K562 (cell line): Measurements from ENCODE around the gene HNRNPA3. TPM values are rescaled to one million over a fixed set of nuclear protein-coding genes. Genes with fewer than 3 reads are reported as not detected.

Experiments
- ATAC-seq: fragments of 200-7000 bp; cut with Tn5 transposase; 3 replicates; pipeline ENCODE4 v1.9.1; 2020; ENCODE audit warnings: moderate library complexity
- BruUV-seq: library from RNA; stranded (reverse); fragments of 400-500 nt; replicated peaks from 2 replicates; lab custom pipeline; 2021; lab: Mats Ljungman, UMichigan
- CTCF ChIA-PET: fragments of 300-600 bp; formaldehyde crosslinking; extraction: SDS; loops from one replicate; lab custom pipeline; 2021; ENCODE audit warnings: low intra/inter-chr PET ratio; lab: Yijun Ruan, JAX
- POLR2A ChIA-PET: fragments of 300-600, 350-650 bp; sonication (Branson Sonifier 250); formaldehyde crosslinking; extraction: SDS; loops from one replicate; lab custom pipeline; 2021; ENCODE audit warnings: antibody characterized with exemption, inconsistent platforms; lab: Yijun Ruan, JAX
- DNase-seq, 4 experiments: peaks; one replicate each; pipeline versions ENCODE4 v3.0.0 to v3.0.0-alpha.2; 2011 to 2018; ENCODE audit warnings: low spot score in 3 of 4, mixed read lengths in 3 of 4; ENCODE audit errors: extremely low read depth in 1 of 4
- FAIRE-seq: peaks from 2 replicates; lab custom pipeline; 2011; peaks lifted over from hg19 to GRCh38; lab: Jason Lieb, UNC
- H2AFZ ChIP-seq: 2 replicates; pipeline ENCODE4 v1.6.0; 2011; ENCODE audit warnings: low read depth, low read length, control low read depth, inconsistent platforms
- H3K27ac ChIP-seq: fragments of 200-600 bp; 3 replicates; pipeline ENCODE4 v1.8.0; 2011; ENCODE audit warnings: low read depth, mild to moderate bottlenecking, control low read depth, inconsistent platforms, low read length, moderate library complexity, mixed read lengths; ENCODE audit errors: extremely low read depth
- H3K27me3 ChIP-seq, 2 experiments: fragments of 300-600 bp in 1 of 2; 2 replicates in 1 of 2; 3 replicates in 1 of 2; pipeline versions ENCODE4 v1.6.0 to v1.8.0; 2011; ENCODE audit warnings: inconsistent platforms in 2 of 2, low read length in 2 of 2, mild to moderate bottlenecking in 1 of 2, mixed read lengths in 1 of 2, moderate library complexity in 1 of 2; ENCODE audit not compliant: control insufficient read depth in 2 of 2, insufficient read depth in 2 of 2
- H3K36me3 ChIP-seq: fragments of 300-600 bp; 3 replicates; pipeline ENCODE4 v1.8.0; 2011; ENCODE audit warnings: mild to moderate bottlenecking, low read length, inconsistent platforms; ENCODE audit not compliant: control insufficient read depth, insufficient read depth
- H3K4me1 ChIP-seq, 2 experiments: fragments of 200-600 bp in 1 of 2; replicated peaks in 1 of 2; 2 replicates in 1 of 2; 3 replicates in 1 of 2; pipeline versions ENCODE4 v1.5.1 to v1.8.0; 2011; ENCODE audit warnings: inconsistent platforms in 2 of 2, low read length in 2 of 2, mild to moderate bottlenecking in 1 of 2, mixed read lengths in 1 of 2, moderate library complexity in 1 of 2; ENCODE audit not compliant: control insufficient read depth in 2 of 2, insufficient read depth in 2 of 2
- H3K4me2 ChIP-seq: 2 replicates; pipeline ENCODE4 v1.6.1; 2011; ENCODE audit warnings: low read length, control low read depth, inconsistent platforms, mixed read lengths; ENCODE audit not compliant: insufficient read depth
- H3K4me3 ChIP-seq: fragments of 200-600 bp; sonication (generic), shearing (Covaris generic); 2 replicates; pipeline ENCODE4 v1.5.1; 2016; ENCODE audit warnings: control low read depth, inconsistent platforms
- H3K79me2 ChIP-seq: fragments of 200-600 bp; 3 replicates; pipeline ENCODE4 v1.8.0; 2011; ENCODE audit warnings: low read length, inconsistent platforms; ENCODE audit not compliant: control insufficient read depth, insufficient read depth
- H3K9ac ChIP-seq, 2 experiments: 2 replicates each; pipeline versions ENCODE4 v1.6.0 to v1.6.1; 2011; ENCODE audit warnings: low read depth in 2 of 2, low read length in 2 of 2, control low read depth in 1 of 2, inconsistent platforms in 1 of 2, mild to moderate bottlenecking in 1 of 2, mixed read lengths in 1 of 2; ENCODE audit not compliant: insufficient read depth in 1 of 2
- H3K9me1 ChIP-seq: one replicate; pipeline ENCODE4 v1.6.0; 2011; ENCODE audit warnings: inconsistent platforms, mild to moderate bottlenecking, low read length, moderate library complexity; ENCODE audit not compliant: control insufficient read depth, insufficient read depth
- H3K9me3 ChIP-seq: replicated peaks from 2 replicates; pipeline ENCODE4 v1.5.1; 2011; ENCODE audit warnings: low read depth, low read length, inconsistent platforms; ENCODE audit not compliant: control insufficient read depth, insufficient read depth
- H4K20me1 ChIP-seq: replicated peaks from 2 replicates; pipeline ENCODE4 v1.6.1; 2011; ENCODE audit warnings: low read length, inconsistent platforms, mixed read lengths; ENCODE audit not compliant: control insufficient read depth, insufficient read depth
- CBX1 ChIP-seq: sonication (generic); IDR thresholded peaks from 2 replicates; pipeline ENCODE4 v1.6.1; 2016; ENCODE audit warnings: antibody characterized with exemption, low read depth, mild to moderate bottlenecking
- FOXJ3 ChIP-seq: sonication (generic); formaldehyde crosslinking; IDR thresholded peaks from 2 replicates; pipeline ENCODE4 v1.4.0; 2020; ENCODE audit warnings: mild to moderate bottlenecking, missing genetic modification reagents
- NFIC ChIP-seq: fragments of 450-650 bp; IDR thresholded peaks from 2 replicates; pipeline ENCODE4 v1.6.1; 2017; ENCODE audit warnings: mild to moderate bottlenecking, inconsistent platforms
- RNF2 ChIP-seq: sonication (generic); IDR thresholded peaks from 2 replicates; pipeline ENCODE4 v1.6.1; 2016
- ZC3H11A ChIP-seq: IDR thresholded peaks from 2 replicates; pipeline ENCODE4 v1.6.1; 2012; ENCODE audit warnings: low read depth, low read length, improper control_type of control experiment
- ZNF121 ChIP-seq: sonication (generic); formaldehyde crosslinking; conservative IDR thresholded peaks from 2 replicates; pipeline ENCODE4 v1.8.0; 2022; ENCODE audit warnings: missing genetic modification reagents
- ZNF263 ChIP-seq: sonication (generic); formaldehyde crosslinking; IDR thresholded peaks from 2 replicates; pipeline ENCODE4 v1.8.0; 2022; ENCODE audit warnings: mild to moderate bottlenecking, missing genetic modification reagents, borderline replicate concordance
- ZNF551 ChIP-seq: fragments of 250-450 bp; sonication (Bioruptor Pico); IDR thresholded peaks from 2 replicates; pipeline ENCODE4 v1.5.0; 2021; ENCODE audit warnings: mild to moderate bottlenecking, moderate library complexity
- ZNF584 ChIP-seq: fragments of 200-800 bp; sonication (Bioruptor generic); IDR thresholded peaks from 2 replicates; pipeline ENCODE4 v1.6.1; 2016; ENCODE audit warnings: low read depth, mild to moderate bottlenecking, missing genetic modification characterization, missing compliant biosample characterization
- ZZZ3 ChIP-seq: fragments of 450-650 bp; IDR thresholded peaks from 2 replicates; pipeline ENCODE4 v1.6.1; 2016; ENCODE audit warnings: antibody characterized with exemption, mild to moderate bottlenecking, moderate library complexity
- WGBS: fragments of 100-300 bp; shearing (Covaris generic); methylation state at CpG from one replicate; pipeline ENCODE4 v1.1.6; 2016; ENCODE audit warnings: low coverage, mixed read lengths; ENCODE audit not compliant: insufficient coverage; ENCODE audit errors: missing lambda C conversion rate; 5-methylcytosine and 5-hydroxymethylcytosine counted together
- in situ Hi-C: fragments of 300-500 bp; cut with MboI; formaldehyde crosslinking; loops from 4 replicates; pipeline ENCODE4 v1.15.0; 2018; ENCODE audit warnings: inconsistent platforms, mixed read lengths
- intact Hi-C: fragments of 100-400 bp; cut with micrococcal nuclease; formaldehyde crosslinking; loops from 2 replicates; pipeline ENCODE4 v1.14.2; 2022
- polyA plus RNA-seq, 8 experiments: library from polyadenylated mRNA; depleted of rRNA in 4 of 8; stranded (reverse) in 5 of 8; unstranded in 3 of 8; fragments of >200 nt; fragmentation: Nextera tagmentation in 2 of 8; fragmentation: Illumina TruSeq in 1 of 8; extraction: Ambion mirVana in 2 of 8; extraction: Trizol in 1 of 8; gene quantifications; 2 replicates each; pipeline versions ENCODE4 v1.2.1 to v1.2.3, GENCODE V29; 2011 to 2014; ENCODE audit warnings: inconsistent platforms in 1 of 8, missing spikeins in 1 of 8
- total RNA-seq, 7 experiments: library from RNA; depleted of rRNA in 6 of 7; stranded (reverse); fragments of >200 nt in 6 of 7; fragmentation: Illumina TruSeq in 2 of 7; extraction: Trizol in 2 of 7; gene quantifications; 2 replicates each; pipeline versions ENCODE4 v1.2.1 to v1.2.3, GENCODE V29; 2011 to 2021; ENCODE audit warnings: low replicate concordance in 1 of 7
- TF ChIP-seq, protein P1 (sequence below): sonication (generic); formaldehyde crosslinking; IDR thresholded peaks from 2 replicates; pipeline ENCODE4 v1.8.1; 2023; ENCODE audit warnings: mild to moderate bottlenecking, missing genetic modification reagents
- TF ChIP-seq, protein P2 (sequence below): sonication (generic); formaldehyde crosslinking; IDR thresholded peaks from 2 replicates; pipeline ENCODE4 v1.8.1; 2023; ENCODE audit warnings: mild to moderate bottlenecking, missing genetic modification reagents
- TF ChIP-seq, protein P3 (sequence below): fragments of 450-650 bp; conservative IDR thresholded peaks from 2 replicates; pipeline ENCODE4 v1.6.1; 2016; ENCODE audit warnings: missing genetic modification characterization, low read depth, mild to moderate bottlenecking, control low read depth, missing compliant biosample characterization
- TF ChIP-seq, protein P4 (sequence below): sonication (generic); formaldehyde crosslinking; IDR thresholded peaks from 2 replicates; pipeline ENCODE4 v1.8.0; 2022; ENCODE audit warnings: mild to moderate bottlenecking, missing genetic modification reagents

Gene HNRNPA3
- total and polyA plus RNA-seq, 9 of the 15 experiments (the other 6 are each of a cell fraction or from before 2014, with no cell fraction given), result 72.8 to 428 (median 192) TPM

DNA sequence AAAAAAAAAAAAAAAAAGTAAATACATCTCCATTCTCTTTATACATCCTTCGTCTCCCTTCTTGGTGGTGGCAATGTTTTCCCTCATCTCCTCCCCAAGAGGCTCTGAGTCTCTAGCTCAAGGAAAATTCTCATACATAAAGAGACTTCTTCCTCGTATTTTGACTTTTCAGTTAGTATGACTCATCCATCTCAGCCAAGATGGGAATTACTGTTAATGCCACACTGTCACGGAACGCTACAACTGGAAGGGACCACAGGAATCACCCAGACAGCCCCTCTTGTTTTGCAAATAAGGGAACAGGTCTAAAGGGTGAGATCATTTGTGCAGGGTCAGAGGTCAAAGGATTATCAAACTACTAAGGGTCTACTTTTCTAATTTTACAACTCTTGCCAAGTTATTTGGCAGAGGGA, 32.4 kb downstream of the HNRNPA3 start:
- FAIRE-seq, result peak; percentile 70
- CTCF ChIA-PET, result interaction anchor here (0.6 to 0.7 kb wide), 2 partner anchors 19 to 297 kb away, joined by 4 to 5 read pairs; partner anchors contain the start of gene NFE2L2
- no peak for TF ChIP-seq ZNF551 (CRISPR knock-in tag)
- TF ChIP-seq, protein P1, sequence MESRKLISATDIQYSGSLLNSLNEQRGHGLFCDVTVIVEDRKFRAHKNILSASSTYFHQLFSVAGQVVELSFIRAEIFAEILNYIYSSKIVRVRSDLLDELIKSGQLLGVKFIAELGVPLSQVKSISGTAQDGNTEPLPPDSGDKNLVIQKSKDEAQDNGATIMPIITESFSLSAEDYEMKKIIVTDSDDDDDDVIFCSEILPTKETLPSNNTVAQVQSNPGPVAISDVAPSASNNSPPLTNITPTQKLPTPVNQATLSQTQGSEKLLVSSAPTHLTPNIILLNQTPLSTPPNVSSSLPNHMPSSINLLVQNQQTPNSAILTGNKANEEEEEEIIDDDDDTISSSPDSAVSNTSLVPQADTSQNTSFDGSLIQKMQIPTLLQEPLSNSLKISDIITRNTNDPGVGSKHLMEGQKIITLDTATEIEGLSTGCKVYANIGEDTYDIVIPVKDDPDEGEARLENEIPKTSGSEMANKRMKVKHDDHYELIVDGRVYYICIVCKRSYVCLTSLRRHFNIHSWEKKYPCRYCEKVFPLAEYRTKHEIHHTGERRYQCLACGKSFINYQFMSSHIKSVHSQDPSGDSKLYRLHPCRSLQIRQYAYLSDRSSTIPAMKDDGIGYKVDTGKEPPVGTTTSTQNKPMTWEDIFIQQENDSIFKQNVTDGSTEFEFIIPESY, result 0 out of 2 replicates have a peak, but pooled peaks have one; percentile 1
- TF ChIP-seq, protein P2, sequence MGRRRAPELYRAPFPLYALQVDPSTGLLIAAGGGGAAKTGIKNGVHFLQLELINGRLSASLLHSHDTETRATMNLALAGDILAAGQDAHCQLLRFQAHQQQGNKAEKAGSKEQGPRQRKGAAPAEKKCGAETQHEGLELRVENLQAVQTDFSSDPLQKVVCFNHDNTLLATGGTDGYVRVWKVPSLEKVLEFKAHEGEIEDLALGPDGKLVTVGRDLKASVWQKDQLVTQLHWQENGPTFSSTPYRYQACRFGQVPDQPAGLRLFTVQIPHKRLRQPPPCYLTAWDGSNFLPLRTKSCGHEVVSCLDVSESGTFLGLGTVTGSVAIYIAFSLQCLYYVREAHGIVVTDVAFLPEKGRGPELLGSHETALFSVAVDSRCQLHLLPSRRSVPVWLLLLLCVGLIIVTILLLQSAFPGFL (CRISPR knock-in tag), result no peak
- TF ChIP-seq ZNF263 (CRISPR knock-in tag), result no peak
- no peak for TF ChIP-seq ZNF121 (CRISPR knock-in tag)
- TF ChIP-seq CBX1, result no peak
- no peak for TF ChIP-seq RNF2
- TF ChIP-seq, protein P3, sequence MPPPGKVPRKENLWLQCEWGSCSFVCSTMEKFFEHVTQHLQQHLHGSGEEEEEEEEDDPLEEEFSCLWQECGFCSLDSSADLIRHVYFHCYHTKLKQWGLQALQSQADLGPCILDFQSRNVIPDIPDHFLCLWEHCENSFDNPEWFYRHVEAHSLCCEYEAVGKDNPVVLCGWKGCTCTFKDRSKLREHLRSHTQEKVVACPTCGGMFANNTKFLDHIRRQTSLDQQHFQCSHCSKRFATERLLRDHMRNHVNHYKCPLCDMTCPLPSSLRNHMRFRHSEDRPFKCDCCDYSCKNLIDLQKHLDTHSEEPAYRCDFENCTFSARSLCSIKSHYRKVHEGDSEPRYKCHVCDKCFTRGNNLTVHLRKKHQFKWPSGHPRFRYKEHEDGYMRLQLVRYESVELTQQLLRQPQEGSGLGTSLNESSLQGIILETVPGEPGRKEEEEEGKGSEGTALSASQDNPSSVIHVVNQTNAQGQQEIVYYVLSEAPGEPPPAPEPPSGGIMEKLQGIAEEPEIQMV, result no peak
- peak; percentile 62; the same call in 1 of the 2 replicates for TF ChIP-seq ZNF584 (CRISPR knock-in tag)
- TF ChIP-seq ZZZ3, result no peak
- TF ChIP-seq, protein P4, sequence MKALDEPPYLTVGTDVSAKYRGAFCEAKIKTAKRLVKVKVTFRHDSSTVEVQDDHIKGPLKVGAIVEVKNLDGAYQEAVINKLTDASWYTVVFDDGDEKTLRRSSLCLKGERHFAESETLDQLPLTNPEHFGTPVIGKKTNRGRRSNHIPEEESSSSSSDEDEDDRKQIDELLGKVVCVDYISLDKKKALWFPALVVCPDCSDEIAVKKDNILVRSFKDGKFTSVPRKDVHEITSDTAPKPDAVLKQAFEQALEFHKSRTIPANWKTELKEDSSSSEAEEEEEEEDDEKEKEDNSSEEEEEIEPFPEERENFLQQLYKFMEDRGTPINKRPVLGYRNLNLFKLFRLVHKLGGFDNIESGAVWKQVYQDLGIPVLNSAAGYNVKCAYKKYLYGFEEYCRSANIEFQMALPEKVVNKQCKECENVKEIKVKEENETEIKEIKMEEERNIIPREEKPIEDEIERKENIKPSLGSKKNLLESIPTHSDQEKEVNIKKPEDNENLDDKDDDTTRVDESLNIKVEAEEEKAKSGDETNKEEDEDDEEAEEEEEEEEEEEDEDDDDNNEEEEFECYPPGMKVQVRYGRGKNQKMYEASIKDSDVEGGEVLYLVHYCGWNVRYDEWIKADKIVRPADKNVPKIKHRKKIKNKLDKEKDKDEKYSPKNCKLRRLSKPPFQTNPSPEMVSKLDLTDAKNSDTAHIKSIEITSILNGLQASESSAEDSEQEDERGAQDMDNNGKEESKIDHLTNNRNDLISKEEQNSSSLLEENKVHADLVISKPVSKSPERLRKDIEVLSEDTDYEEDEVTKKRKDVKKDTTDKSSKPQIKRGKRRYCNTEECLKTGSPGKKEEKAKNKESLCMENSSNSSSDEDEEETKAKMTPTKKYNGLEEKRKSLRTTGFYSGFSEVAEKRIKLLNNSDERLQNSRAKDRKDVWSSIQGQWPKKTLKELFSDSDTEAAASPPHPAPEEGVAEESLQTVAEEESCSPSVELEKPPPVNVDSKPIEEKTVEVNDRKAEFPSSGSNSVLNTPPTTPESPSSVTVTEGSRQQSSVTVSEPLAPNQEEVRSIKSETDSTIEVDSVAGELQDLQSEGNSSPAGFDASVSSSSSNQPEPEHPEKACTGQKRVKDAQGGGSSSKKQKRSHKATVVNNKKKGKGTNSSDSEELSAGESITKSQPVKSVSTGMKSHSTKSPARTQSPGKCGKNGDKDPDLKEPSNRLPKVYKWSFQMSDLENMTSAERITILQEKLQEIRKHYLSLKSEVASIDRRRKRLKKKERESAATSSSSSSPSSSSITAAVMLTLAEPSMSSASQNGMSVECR (CRISPR knock-in tag), result no peak
- TF ChIP-seq NFIC, result no peak
- no peak for TF ChIP-seq ZC3H11A
- TF ChIP-seq FOXJ3 (CRISPR knock-in tag), result no peak

More for the DNA sequence above, 32.4 kb downstream of the HNRNPA3 start:
- Histone ChIP-seq H3K9me1 (peaks cover 2% of the 10 kb centered on the region), H3K4me1 (peaks cover 18 to 61% of the 10 kb centered on the region in 2 experiments), H3K79me2 (peaks cover 98% of the 10 kb centered on the region), H4K20me1 (peaks cover 23% of the 10 kb centered on the region), H3K27ac (peak overlapping the region; percentile 42; the same call in 2 of the 3 replicates), H3K4me2 (peak overlapping the region; percentile 20; the same call in 1 of the 2 replicates), H3K27me3 (no peaks in the 10 kb centered on the region), H3K9ac (no peak overlapping the region), H3K9me3 (no peaks in the 10 kb centered on the region), H2AFZ (no peak overlapping the region), H3K36me3 (peaks cover 35% of the 10 kb centered on the region; the same call in 2 of the 3 replicates), H3K4me3 (no peak overlapping the region)
- ATAC-seq (peak; percentile 11), DNase-seq (peak in 3 of 4 experiments; percentile 46 to 60 (median 51))
- 8% methylated on average over 4 of the region's 4 CpGs for WGBS
- no TSS peak for BruUV-seq
- in situ Hi-C loops (no loop called here), intact Hi-C loops (no loop called here)
- POLR2A ChIA-PET, result interaction anchor here (0.6 to 3.0 kb wide), 10 partner anchors 9 to 449 kb away, joined by 3 to 23 read pairs (median 4); partner anchors contain the start of gene NFE2L2
